K562 (cell line): ENCODE data around the gene RALGAPB. TPM values are rescaled to one million over a fixed set of nuclear protein-coding genes. Genes with fewer than 3 reads are reported as not detected.

Source experiments
- ATAC-seq: fragments of 200-7000 bp; cut with Tn5 transposase; 3 replicates; pipeline ENCODE4 v1.9.1; 2020; ENCODE audit warnings: moderate library complexity
- BruUV-seq: library from RNA; stranded (reverse); fragments of 400-500 nt; replicated peaks from 2 replicates; lab custom pipeline; 2021; lab: Mats Ljungman, UMichigan
- CTCF ChIA-PET: fragments of 300-600 bp; formaldehyde crosslinking; extraction: SDS; loops from one replicate; lab custom pipeline; 2021; ENCODE audit warnings: low intra/inter-chr PET ratio; lab: Yijun Ruan, JAX
- POLR2A ChIA-PET: fragments of 300-600, 350-650 bp; sonication (Branson Sonifier 250); formaldehyde crosslinking; extraction: SDS; loops from one replicate; lab custom pipeline; 2021; ENCODE audit warnings: antibody characterized with exemption, inconsistent platforms; lab: Yijun Ruan, JAX
- DNase-seq, 4 experiments: peaks; one replicate each; pipeline versions ENCODE4 v3.0.0 to v3.0.0-alpha.2; 2011 to 2018; ENCODE audit warnings: low spot score in 3 of 4, mixed read lengths in 3 of 4; ENCODE audit errors: extremely low read depth in 1 of 4
- FAIRE-seq: peaks from 2 replicates; lab custom pipeline; 2011; peaks lifted over from hg19 to GRCh38; lab: Jason Lieb, UNC
- H2AFZ ChIP-seq: 2 replicates; pipeline ENCODE4 v1.6.0; 2011; ENCODE audit warnings: low read depth, low read length, control low read depth, inconsistent platforms
- H3K27ac ChIP-seq: fragments of 200-600 bp; 3 replicates; pipeline ENCODE4 v1.8.0; 2011; ENCODE audit warnings: low read depth, mild to moderate bottlenecking, control low read depth, inconsistent platforms, low read length, moderate library complexity, mixed read lengths; ENCODE audit errors: extremely low read depth
- H3K27me3 ChIP-seq, 2 experiments: fragments of 300-600 bp in 1 of 2; 2 replicates in 1 of 2; 3 replicates in 1 of 2; pipeline versions ENCODE4 v1.6.0 to v1.8.0; 2011; ENCODE audit warnings: inconsistent platforms in 2 of 2, low read length in 2 of 2, mild to moderate bottlenecking in 1 of 2, mixed read lengths in 1 of 2, moderate library complexity in 1 of 2; ENCODE audit not compliant: control insufficient read depth in 2 of 2, insufficient read depth in 2 of 2
- H3K36me3 ChIP-seq: fragments of 300-600 bp; 3 replicates; pipeline ENCODE4 v1.8.0; 2011; ENCODE audit warnings: mild to moderate bottlenecking, low read length, inconsistent platforms; ENCODE audit not compliant: control insufficient read depth, insufficient read depth
- H3K4me1 ChIP-seq, 2 experiments: fragments of 200-600 bp in 1 of 2; replicated peaks in 1 of 2; 2 replicates in 1 of 2; 3 replicates in 1 of 2; pipeline versions ENCODE4 v1.5.1 to v1.8.0; 2011; ENCODE audit warnings: inconsistent platforms in 2 of 2, low read length in 2 of 2, mild to moderate bottlenecking in 1 of 2, mixed read lengths in 1 of 2, moderate library complexity in 1 of 2; ENCODE audit not compliant: control insufficient read depth in 2 of 2, insufficient read depth in 2 of 2
- H3K4me2 ChIP-seq: 2 replicates; pipeline ENCODE4 v1.6.1; 2011; ENCODE audit warnings: low read length, control low read depth, inconsistent platforms, mixed read lengths; ENCODE audit not compliant: insufficient read depth
- H3K4me3 ChIP-seq: fragments of 200-600 bp; sonication (generic), shearing (Covaris generic); 2 replicates; pipeline ENCODE4 v1.5.1; 2016; ENCODE audit warnings: control low read depth, inconsistent platforms
- H3K79me2 ChIP-seq: fragments of 200-600 bp; 3 replicates; pipeline ENCODE4 v1.8.0; 2011; ENCODE audit warnings: low read length, inconsistent platforms; ENCODE audit not compliant: control insufficient read depth, insufficient read depth
- H3K9ac ChIP-seq, 2 experiments: 2 replicates each; pipeline versions ENCODE4 v1.6.0 to v1.6.1; 2011; ENCODE audit warnings: low read depth in 2 of 2, low read length in 2 of 2, control low read depth in 1 of 2, inconsistent platforms in 1 of 2, mild to moderate bottlenecking in 1 of 2, mixed read lengths in 1 of 2; ENCODE audit not compliant: insufficient read depth in 1 of 2
- H3K9me1 ChIP-seq: one replicate; pipeline ENCODE4 v1.6.0; 2011; ENCODE audit warnings: inconsistent platforms, mild to moderate bottlenecking, low read length, moderate library complexity; ENCODE audit not compliant: control insufficient read depth, insufficient read depth
- H3K9me3 ChIP-seq: replicated peaks from 2 replicates; pipeline ENCODE4 v1.5.1; 2011; ENCODE audit warnings: low read depth, low read length, inconsistent platforms; ENCODE audit not compliant: control insufficient read depth, insufficient read depth
- H4K20me1 ChIP-seq: replicated peaks from 2 replicates; pipeline ENCODE4 v1.6.1; 2011; ENCODE audit warnings: low read length, inconsistent platforms, mixed read lengths; ENCODE audit not compliant: control insufficient read depth, insufficient read depth
- ATF6 ChIP-seq: sonication (generic); formaldehyde crosslinking; IDR thresholded peaks from 2 replicates; pipeline ENCODE4 v1.4.0; 2020; ENCODE audit warnings: mild to moderate bottlenecking, missing genetic modification reagents
- CEBPZ ChIP-seq: fragments of 150-350 bp; IDR thresholded peaks from 2 replicates; pipeline ENCODE4 v1.6.1; 2014; ENCODE audit warnings: low read depth, mild to moderate bottlenecking, low read length, borderline replicate concordance
- ESRRA ChIP-seq: fragments of 450-650 bp; IDR thresholded peaks from 2 replicates; pipeline ENCODE4 v1.6.1; 2014; ENCODE audit warnings: low read depth, mild to moderate bottlenecking, moderate library complexity, borderline replicate concordance
- HDGF ChIP-seq: fragments of 450-650 bp; IDR thresholded peaks from 2 replicates; pipeline ENCODE4 v1.6.1; 2016
- MTA3 ChIP-seq: fragments of 450-650 bp; formaldehyde crosslinking; IDR thresholded peaks from 2 replicates; pipeline ENCODE4 v1.6.1; 2017; ENCODE audit warnings: mild to moderate bottlenecking, borderline replicate concordance
- NFXL1 ChIP-seq: fragments of 450-650 bp; formaldehyde crosslinking; IDR thresholded peaks from 2 replicates; pipeline ENCODE4 v1.4.0; 2021; ENCODE audit warnings: mild to moderate bottlenecking
- PHF21A ChIP-seq: fragments of 450-650 bp; IDR thresholded peaks from 2 replicates; pipeline ENCODE4 v1.6.1; 2017; ENCODE audit warnings: low read depth, borderline replicate concordance
- RHOXF2B ChIP-seq: fragments of 250-450 bp; sonication (Bioruptor Pico); conservative IDR thresholded peaks from 2 replicates; pipeline ENCODE4 v1.5.1; 2021
- SMAD4 ChIP-seq: fragments of 250-450 bp; sonication (Bioruptor Pico); conservative IDR thresholded peaks from 2 replicates; pipeline ENCODE4 v1.8.0; 2021; ENCODE audit warnings: inconsistent platforms, mild to moderate bottlenecking, moderate library complexity
- SMARCA4 ChIP-seq: fragments of 450-650 bp; IDR thresholded peaks from 2 replicates; pipeline ENCODE4 v1.6.1; 2016
- SP1 ChIP-seq: sonication (generic); formaldehyde crosslinking; IDR thresholded peaks from 2 replicates; pipeline ENCODE4 v1.8.1; 2022; ENCODE audit warnings: mild to moderate bottlenecking, missing genetic modification reagents
- VEZF1 ChIP-seq: fragments of 200-800 bp; sonication (Bioruptor generic); IDR thresholded peaks from 2 replicates; pipeline ENCODE4 v1.6.1; 2017; ENCODE audit warnings: missing genetic modification characterization, missing compliant biosample characterization
- ZBED1 ChIP-seq: IDR thresholded peaks from 2 replicates; pipeline ENCODE4 v1.6.1; 2014
- ZNF124 ChIP-seq: sonication (generic); formaldehyde crosslinking; IDR thresholded peaks from 2 replicates; pipeline ENCODE4 v1.8.1; 2022; ENCODE audit warnings: missing genetic modification reagents
- ZNF668 ChIP-seq: fragments of 250-450 bp; sonication (Bioruptor Pico); IDR thresholded peaks from 2 replicates; pipeline ENCODE4 v1.8.0; 2022; ENCODE audit warnings: mild to moderate bottlenecking, inconsistent platforms
- WGBS: fragments of 100-300 bp; shearing (Covaris generic); methylation state at CpG from one replicate; pipeline ENCODE4 v1.1.6; 2016; ENCODE audit warnings: low coverage, mixed read lengths; ENCODE audit not compliant: insufficient coverage; ENCODE audit errors: missing lambda C conversion rate; 5-methylcytosine and 5-hydroxymethylcytosine counted together
- in situ Hi-C: fragments of 300-500 bp; cut with MboI; formaldehyde crosslinking; loops from 4 replicates; pipeline ENCODE4 v1.15.0; 2018; ENCODE audit warnings: inconsistent platforms, mixed read lengths
- intact Hi-C: fragments of 100-400 bp; cut with micrococcal nuclease; formaldehyde crosslinking; loops from 2 replicates; pipeline ENCODE4 v1.14.2; 2022
- polyA plus RNA-seq, 8 experiments: library from polyadenylated mRNA; depleted of rRNA in 4 of 8; stranded (reverse) in 5 of 8; unstranded in 3 of 8; fragments of >200 nt; fragmentation: Nextera tagmentation in 2 of 8; fragmentation: Illumina TruSeq in 1 of 8; extraction: Ambion mirVana in 2 of 8; extraction: Trizol in 1 of 8; gene quantifications; 2 replicates each; pipeline versions ENCODE4 v1.2.1 to v1.2.3, GENCODE V29; 2011 to 2014; ENCODE audit warnings: inconsistent platforms in 1 of 8, missing spikeins in 1 of 8
- total RNA-seq, 7 experiments: library from RNA; depleted of rRNA in 6 of 7; stranded (reverse); fragments of >200 nt in 6 of 7; fragmentation: Illumina TruSeq in 2 of 7; extraction: Trizol in 2 of 7; gene quantifications; 2 replicates each; pipeline versions ENCODE4 v1.2.1 to v1.2.3, GENCODE V29; 2011 to 2021; ENCODE audit warnings: low replicate concordance in 1 of 7

The RALGAPB gene
- total and polyA plus RNA-seq, 9 of the 15 experiments (the other 6 are each of a cell fraction or from before 2014, with no cell fraction given): 4.3 to 25.6 (median 13.6) TPM

- H3K4me3 ChIP-seq: no peak overlapping the region
- H3K4me2 ChIP-seq: no peak overlapping the region
- peaks cover 71 to 84% of the 10 kb centered on the region in 2 experiments for H3K27me3 ChIP-seq
- H3K9ac ChIP-seq: no peak overlapping the region
- no peaks in the 10 kb centered on the region for H3K9me1 ChIP-seq
- no peaks in the 10 kb centered on the region for H3K36me3 ChIP-seq
- H3K79me2 ChIP-seq: no peaks in the 10 kb centered on the region
- FAIRE-seq: no peak
- 0% methylated on average over 4 of the region's 4 CpGs for WGBS
- in situ Hi-C loops: no loop called here
- ChIA-PET POLR2A (interaction anchor here (1.4 to 2.0 kb wide), 2 partner anchors 11 to 97 kb away, joined by 3 to 4 read pairs; no protein-coding TSS in a partner anchor), CTCF (no interaction called here)
- BruUV-seq: no TSS peak
- no peak for ATAC-seq
- no peak for DNase-seq
- no peaks in the 10 kb centered on the region for H3K4me1 ChIP-seq
- intact Hi-C loops: no loop called here
- peaks cover 4% of the 10 kb centered on the region; the same call in 1 of the 2 replicates for H4K20me1 ChIP-seq
- TF ChIP-seq ZNF124: no peak
- no peak for TF ChIP-seq SP1 (CRISPR knock-in tag)
- TF ChIP-seq HDGF: no peak
- TF ChIP-seq CEBPZ: no peak
- no peak for TF ChIP-seq ZNF668 (CRISPR knock-in tag)
- no peak for TF ChIP-seq MTA3
- no peak for TF ChIP-seq PHF21A
- TF ChIP-seq SMARCA4: no peak
- no peak for TF ChIP-seq RHOXF2B (CRISPR knock-in tag)
- TF ChIP-seq ZBED1: no peak
- TF ChIP-seq SMAD4 (CRISPR knock-in tag): no peak
- no peak for TF ChIP-seq ESRRA
- no peak for TF ChIP-seq VEZF1 (CRISPR knock-in tag)
- TF ChIP-seq NFXL1 (CRISPR knock-in tag): no peak
- TF ChIP-seq ATF6 (CRISPR knock-in tag): no peak
- H3K27ac ChIP-seq: no peak overlapping the region
- H2AFZ ChIP-seq: no peak overlapping the region
- no peaks in the 10 kb centered on the region for H3K9me3 ChIP-seq
Measured at GRCh38 chr20:38617830-38618196, 145.2 kb downstream of the RALGAPB start.
